ENCODE measurements around the gene JAK1. TPM values are rescaled to one million over a fixed set of nuclear protein-coding genes. Genes with fewer than 3 reads are reported as not detected.

JAK1 gene
- total RNA-seq = 100 to 1,000 TPM; 121 to 241 (median 165) TPM

DNA sequence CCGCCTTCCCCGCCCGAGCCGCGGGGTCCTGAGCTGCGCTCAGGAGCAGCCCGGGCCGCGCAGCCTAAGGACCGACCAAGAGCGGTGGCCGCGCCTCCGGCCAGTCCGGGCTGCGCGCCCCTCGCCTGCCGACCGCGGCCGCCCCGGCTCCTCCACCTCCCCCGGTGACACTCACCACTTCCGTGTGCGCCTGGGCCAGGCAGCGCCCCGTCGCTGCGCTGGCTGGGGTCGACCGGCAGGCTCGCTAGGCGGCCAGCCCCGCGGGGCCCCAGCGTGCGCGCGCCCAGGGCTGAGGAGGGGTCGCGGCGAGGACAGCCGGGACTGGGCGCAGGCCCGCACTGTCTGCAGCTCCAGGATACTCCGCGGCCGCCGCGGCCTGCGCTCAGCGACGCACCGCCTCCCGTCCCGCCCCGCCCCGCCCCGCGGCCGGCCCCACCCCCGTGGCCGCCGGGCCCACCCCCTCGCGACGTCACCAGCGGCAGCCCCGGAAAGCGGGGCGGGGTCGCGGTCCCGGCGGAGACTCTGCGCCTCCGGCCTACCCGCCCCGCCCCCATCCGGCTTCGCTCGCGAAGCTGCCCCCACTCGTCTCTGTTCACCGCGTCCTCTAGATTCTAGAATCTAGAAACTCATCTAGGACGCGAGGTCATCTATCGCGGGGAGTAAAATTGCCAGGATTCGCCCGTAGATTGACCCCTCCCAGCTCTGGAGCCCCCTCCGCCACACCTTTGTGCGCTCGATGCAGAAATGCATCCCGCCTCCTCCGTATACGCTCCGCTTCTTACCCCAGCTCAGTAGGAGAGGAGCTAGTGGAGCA, at the start of gene JAK1:
JAK1 (minus strand) TSS at position 392 of the 814 bp plus-strand sequence. CDS start 80,285 bp downstream, outside the sequence.
- in situ Hi-C loops (cut with MboI; ENCODE audit: low sequenced_read_pairs in 4 of 4) = loop anchor here in 1 of 4 donors (10.0 kb wide), 1 partner anchor 102 kb away; no protein-coding TSS in a partner anchor

GRCh38 chr1:65014321-65014720, 48.0 kb upstream of the JAK1 start:
- DNase-seq (no peak), ATAC-seq (no peak)
- H3K4me3 ChIP-seq = no peak overlapping the region
- H3K36me3 ChIP-seq = no peaks in the 10 kb centered on the region
- intact Hi-C loops (cut with DNase I; ENCODE audit: low total_unique reads) = no loop called here
- H3K4me1 ChIP-seq = no peaks in the 10 kb centered on the region
- H3K27ac ChIP-seq = no peak overlapping the region
- TF ChIP-seq, protein P1, sequence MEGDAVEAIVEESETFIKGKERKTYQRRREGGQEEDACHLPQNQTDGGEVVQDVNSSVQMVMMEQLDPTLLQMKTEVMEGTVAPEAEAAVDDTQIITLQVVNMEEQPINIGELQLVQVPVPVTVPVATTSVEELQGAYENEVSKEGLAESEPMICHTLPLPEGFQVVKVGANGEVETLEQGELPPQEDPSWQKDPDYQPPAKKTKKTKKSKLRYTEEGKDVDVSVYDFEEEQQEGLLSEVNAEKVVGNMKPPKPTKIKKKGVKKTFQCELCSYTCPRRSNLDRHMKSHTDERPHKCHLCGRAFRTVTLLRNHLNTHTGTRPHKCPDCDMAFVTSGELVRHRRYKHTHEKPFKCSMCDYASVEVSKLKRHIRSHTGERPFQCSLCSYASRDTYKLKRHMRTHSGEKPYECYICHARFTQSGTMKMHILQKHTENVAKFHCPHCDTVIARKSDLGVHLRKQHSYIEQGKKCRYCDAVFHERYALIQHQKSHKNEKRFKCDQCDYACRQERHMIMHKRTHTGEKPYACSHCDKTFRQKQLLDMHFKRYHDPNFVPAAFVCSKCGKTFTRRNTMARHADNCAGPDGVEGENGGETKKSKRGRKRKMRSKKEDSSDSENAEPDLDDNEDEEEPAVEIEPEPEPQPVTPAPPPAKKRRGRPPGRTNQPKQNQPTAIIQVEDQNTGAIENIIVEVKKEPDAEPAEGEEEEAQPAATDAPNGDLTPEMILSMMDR (IDR thresholded peaks at IDR 0.05 in 4 of 5, conservative IDR thresholded peaks at IDR 0.05 in 1 of 5) = no peak
- no peak for TF ChIP-seq POLR2A (IDR thresholded peaks at IDR 0.05)
- in situ Hi-C loops (cut with MboI; ENCODE audit: low sequenced_read_pairs in 4 of 4) = no loop called here
- H3K27me3 ChIP-seq = no peaks in the 10 kb centered on the region
- H3K9me3 ChIP-seq = no peaks in the 10 kb centered on the region

More for the DNA sequence above, at the start of gene JAK1:
- peak within 1 kb of the TSS; percentile 78 to 93 (median 83) for H3K4me3 ChIP-seq
- peak; percentile 83 to 84 for ATAC-seq
- no peaks in the 10 kb centered on the region for H3K27me3 ChIP-seq
- H3K4me1 ChIP-seq = peaks cover 38 to 39% of the 10 kb centered on the region in 2 donors
- H3K9me3 ChIP-seq = no peaks in the 10 kb centered on the region
- intact Hi-C loops (cut with DNase I; ENCODE audit: low total_unique reads) = loop anchor here (1.0 to 5.0 kb wide), 5 partner anchors 36 to 104 kb away; no protein-coding TSS in a partner anchor
- TF ChIP-seq, protein P1 (IDR thresholded peaks at IDR 0.05 in 4 of 5, conservative IDR thresholded peaks at IDR 0.05 in 1 of 5) = no peak
- peak; percentile 90 to 97 for TF ChIP-seq POLR2A (IDR thresholded peaks at IDR 0.05)
- no peaks in the 10 kb centered on the region for H3K36me3 ChIP-seq
- peak; percentile 68 to 71 for DNase-seq
- H3K27ac ChIP-seq = peak within 1 kb of the TSS; percentile 91 to 97 (median 94)

DNA sequence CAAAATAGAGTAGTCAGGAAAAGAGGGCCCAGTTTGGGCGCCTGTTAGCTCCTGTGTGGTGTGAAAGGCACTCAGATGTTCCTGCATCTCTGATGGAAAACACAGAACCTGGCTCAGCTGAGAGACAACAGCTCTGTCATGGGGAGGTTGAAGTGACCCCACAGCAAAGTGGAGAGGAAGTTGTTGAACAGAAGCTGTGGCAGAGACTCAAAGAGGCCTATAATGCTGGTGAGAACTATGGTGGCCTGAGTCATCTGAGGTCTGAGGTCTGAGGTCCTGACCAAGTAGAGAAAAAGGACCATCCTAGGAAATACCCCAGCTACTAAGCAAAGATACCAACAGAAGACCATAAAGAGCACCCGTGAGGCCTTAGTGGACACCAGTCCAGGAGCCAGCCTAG, 45.6 kb upstream of the JAK1 start:
- Histone ChIP-seq H3K4me3 (no peak overlapping the region), H3K36me3 (no peaks in the 10 kb centered on the region), H3K4me1 (no peaks in the 10 kb centered on the region), H3K27ac (no peak overlapping the region), H3K27me3 (no peaks in the 10 kb centered on the region), H3K9me3 (no peaks in the 10 kb centered on the region)
- no peak for DNase-seq
- no peak for ATAC-seq
- TF ChIP-seq, protein P1 (IDR thresholded peaks at IDR 0.05 in 4 of 5, conservative IDR thresholded peaks at IDR 0.05 in 1 of 5) = no peak
- TF ChIP-seq POLR2A (IDR thresholded peaks at IDR 0.05) = no peak
- intact Hi-C loops (cut with DNase I; ENCODE audit: low total_unique reads) = no loop called here
- in situ Hi-C loops (cut with MboI; ENCODE audit: low sequenced_read_pairs in 4 of 4) = no loop called here

DNA sequence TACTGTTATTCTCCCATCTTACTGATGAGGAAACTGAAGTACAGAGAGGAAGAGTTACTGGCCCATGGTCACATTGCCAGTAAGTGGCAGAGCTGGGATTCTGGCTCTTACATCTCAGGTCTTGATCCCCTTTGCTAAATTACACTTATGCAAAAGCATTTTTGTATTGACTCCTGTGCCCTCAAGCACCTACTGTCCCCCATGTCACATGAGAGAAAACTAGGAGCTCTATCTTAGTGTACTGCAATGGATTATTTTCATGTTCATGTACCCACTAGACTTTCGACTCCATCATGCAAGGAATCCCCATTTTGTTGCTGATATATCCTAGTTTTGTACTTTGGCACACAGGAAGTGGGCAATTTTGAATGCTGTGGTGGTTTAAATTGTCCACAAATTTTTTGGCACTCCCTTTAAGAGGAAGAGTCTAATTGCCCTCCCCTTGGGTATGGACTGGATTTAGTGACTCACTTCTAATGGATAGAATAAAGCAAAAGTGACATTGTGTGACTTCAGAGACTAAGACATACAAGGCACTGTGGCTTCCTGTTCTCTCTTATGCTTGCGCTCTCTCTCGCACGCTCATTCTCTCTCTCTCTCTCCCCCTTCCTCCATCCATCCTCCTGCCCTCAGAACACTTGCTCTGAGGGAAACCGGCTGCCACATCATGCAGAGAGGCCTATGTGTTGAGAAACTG, 43.5 kb upstream of the JAK1 start:
- Histone ChIP-seq H3K9me3 (no peaks in the 10 kb centered on the region), H3K36me3 (no peaks in the 10 kb centered on the region), H3K4me3 (no peak overlapping the region), H3K4me1 (no peaks in the 10 kb centered on the region), H3K27ac (no peak overlapping the region), H3K27me3 (no peaks in the 10 kb centered on the region)
- in situ Hi-C loops (cut with MboI; ENCODE audit: low sequenced_read_pairs in 4 of 4) = no loop called here
- ATAC-seq (no peak), DNase-seq (no peak)
- intact Hi-C loops (cut with DNase I; ENCODE audit: low total_unique reads) = no loop called here
- TF ChIP-seq POLR2A (IDR thresholded peaks at IDR 0.05) = no peak
- TF ChIP-seq, protein P1 (IDR thresholded peaks at IDR 0.05 in 4 of 5, conservative IDR thresholded peaks at IDR 0.05 in 1 of 5) = no peak

All from gastrocnemius medialis (tissue), 4 donors.